SK-N-SH (cell line): Measurements from ENCODE around the gene NPAS3. TPM values are rescaled to one million over a fixed set of nuclear protein-coding genes. Genes with fewer than 3 reads are reported as not detected.

Experiments used
- CTCF ChIA-PET: fragments of 300-600, 350-600 bp; formaldehyde crosslinking; extraction: SDS; loops from one replicate; lab custom pipeline; 2021; lab: Yijun Ruan, JAX
- POLR2A ChIA-PET: fragments of 350-600 bp; sonication (Branson Sonifier 250); formaldehyde crosslinking; extraction: SDS; loops from one replicate; lab custom pipeline; 2020; ENCODE audit warnings: antibody characterized with exemption, inconsistent platforms; lab: Yijun Ruan, JAX
- DNase-seq: peaks from one replicate; pipeline ENCODE4 v3.0.0; 2012
- H2AFZ ChIP-seq: fragments of 200-600 bp; sonication (generic); 2 replicates; pipeline ENCODE4 v1.8.1; 2016; ENCODE audit warnings: antibody characterized with exemption, mild to moderate bottlenecking, low read depth
- H3F3A ChIP-seq: fragments of 200-600 bp; sonication (generic); replicated peaks from 2 replicates; pipeline ENCODE3; 2016; ENCODE audit warnings: antibody characterized with exemption, mild to moderate bottlenecking; ENCODE audit not compliant: insufficient read depth
- H3K27ac ChIP-seq, 2 experiments: fragments of 200-500 bp in 1 of 2; fragments of 200-600 bp in 1 of 2; sonication (Bioruptor generic) in 1 of 2; sonication (generic), shearing (Covaris generic) in 1 of 2; 2 replicates each; pipeline versions ENCODE4 v1.5.1 to v1.6.1; 2014 to 2016; ENCODE audit warnings: low read depth in 2 of 2, inconsistent platforms in 1 of 2, low read length in 1 of 2, mild to moderate bottlenecking in 1 of 2, mixed read lengths in 1 of 2
- H3K27me3 ChIP-seq: fragments of 200-600 bp; sonication (generic), shearing (Covaris generic); 2 replicates; pipeline ENCODE4 v1.6.1; 2016; ENCODE audit warnings: mixed run types; ENCODE audit not compliant: insufficient read depth
- H3K36me3 ChIP-seq, 2 experiments: fragments of 200-500 bp in 1 of 2; fragments of 200-600 bp in 1 of 2; sonication (Bioruptor generic) in 1 of 2; sonication (generic) in 1 of 2; replicated peaks in 1 of 2; 2 replicates each; pipeline versions ENCODE3 to v1.5.1; 2014 to 2016; ENCODE audit warnings: low read length in 1 of 2, mild to moderate bottlenecking in 1 of 2; ENCODE audit not compliant: insufficient read depth in 2 of 2, control insufficient read depth in 1 of 2
- H3K4me1 ChIP-seq, 2 experiments: fragments of 200-500 bp in 1 of 2; fragments of 200-600 bp in 1 of 2; sonication (Bioruptor generic) in 1 of 2; sonication (generic), shearing (Covaris generic) in 1 of 2; 2 replicates each; pipeline versions ENCODE4 v1.5.1 to v1.6.1; 2014 to 2016; ENCODE audit warnings: low read depth in 1 of 2, low read length in 1 of 2, mixed run types in 1 of 2; ENCODE audit not compliant: insufficient read depth in 2 of 2, control insufficient read depth in 1 of 2
- H3K4me2 ChIP-seq: fragments of 200-600 bp; sonication (generic), shearing (Covaris generic); 2 replicates; pipeline ENCODE4 v1.6.1; 2017; ENCODE audit warnings: mixed run types
- H3K4me3 ChIP-seq, 2 experiments: fragments of 200-500 bp in 1 of 2; fragments of 200-600 bp in 1 of 2; sonication (Bioruptor generic) in 1 of 2; sonication (generic), shearing (Covaris generic) in 1 of 2; 2 replicates each; pipeline versions ENCODE4 v1.5.1 to v1.8.1; 2014 to 2016; ENCODE audit warnings: low read depth in 2 of 2, inconsistent platforms in 1 of 2, low read length in 1 of 2, mild to moderate bottlenecking in 1 of 2, mixed read lengths in 1 of 2, moderate library complexity in 1 of 2
- H3K79me2 ChIP-seq: fragments of 200-600 bp; sonication (generic); 2 replicates; pipeline ENCODE4 v1.8.1; 2017; ENCODE audit warnings: mild to moderate bottlenecking; ENCODE audit not compliant: insufficient read depth
- H3K9ac ChIP-seq: fragments of 200-600 bp; sonication (generic); 2 replicates; pipeline ENCODE4 v1.6.1; 2017; ENCODE audit warnings: mixed run types
- H3K9me2 ChIP-seq: fragments of 200-600 bp; sonication (generic); 2 replicates; pipeline ENCODE4 v1.6.1; 2017; ENCODE audit warnings: mixed run types
- H3K9me3 ChIP-seq: fragments of 200-600 bp; sonication (generic); 2 replicates; pipeline ENCODE4 v1.6.1; 2017; ENCODE audit warnings: mixed run types, mild to moderate bottlenecking, moderate library complexity
- H4K20me1 ChIP-seq: fragments of 200-600 bp; sonication (generic); 2 replicates; pipeline ENCODE4 v1.6.1; 2017; ENCODE audit warnings: mild to moderate bottlenecking, mixed run types; ENCODE audit not compliant: insufficient read depth
- CHD2 ChIP-seq: fragments of 150-350 bp; IDR thresholded peaks from 2 replicates; pipeline ENCODE4 v1.6.1; 2018; ENCODE audit warnings: low read length; ENCODE audit not compliant: partially characterized antibody
- EZH2phosphoT487 ChIP-seq: fragments of 200-600 bp; sonication (generic); IDR thresholded peaks from 2 replicates; pipeline ENCODE4 v1.6.1; 2017; ENCODE audit warnings: low read depth, mixed run types, mild to moderate bottlenecking, antibody characterized with exemption, moderate library complexity, borderline replicate concordance
- FOXJ3 ChIP-seq: sonication (generic); formaldehyde crosslinking; IDR thresholded peaks from 2 replicates; pipeline ENCODE4 v1.5.1; 2020; ENCODE audit warnings: mild to moderate bottlenecking, missing genetic modification reagents
- GABPA ChIP-seq: IDR thresholded peaks from 2 replicates; pipeline ENCODE4 v1.4.0; 2012; ENCODE audit warnings: low read depth, mild to moderate bottlenecking
- GATA2 ChIP-seq: sonication (generic); formaldehyde crosslinking; IDR thresholded peaks from 2 replicates; pipeline ENCODE4 v1.5.0; 2020; ENCODE audit warnings: mild to moderate bottlenecking, missing genetic modification reagents
- MEF2A ChIP-seq: IDR thresholded peaks from 2 replicates; pipeline ENCODE4 v1.4.0; 2012; ENCODE audit warnings: low read depth, borderline replicate concordance
- NFIC ChIP-seq: IDR thresholded peaks from 2 replicates; pipeline ENCODE4 v1.4.0; 2012; ENCODE audit warnings: borderline replicate concordance
- RAD21 ChIP-seq: IDR thresholded peaks from 2 replicates; pipeline ENCODE4 v1.6.1; 2012; ENCODE audit warnings: mild to moderate bottlenecking, low read length
- RCOR1 ChIP-seq: fragments of 150-350 bp; IDR thresholded peaks from 2 replicates; pipeline ENCODE4 v1.6.1; 2017; ENCODE audit warnings: antibody characterized with exemption, low read length
- RFX5 ChIP-seq: IDR thresholded peaks from 2 replicates; pipeline ENCODE4 v1.6.1; 2012; ENCODE audit warnings: mild to moderate bottlenecking, improper control_type of control experiment, low read length
- SIN3A ChIP-seq: IDR thresholded peaks from 2 replicates; pipeline ENCODE4 v1.6.1; 2012; ENCODE audit warnings: low read depth, mild to moderate bottlenecking, low read length, moderate library complexity, borderline replicate concordance
- TCF12 ChIP-seq: IDR thresholded peaks from 2 replicates; pipeline ENCODE4 v1.4.0; 2012
- YY1 ChIP-seq: IDR thresholded peaks from 2 replicates; pipeline ENCODE4 v1.4.0; 2012; ENCODE audit warnings: low read depth, mild to moderate bottlenecking
- WGBS: methylation state at CpG from one replicate; pipeline ENCODE4 v1.1.6; 2017; ENCODE audit warnings: low lambda C conversion rate; 5-methylcytosine and 5-hydroxymethylcytosine counted together
- polyA plus RNA-seq, 3 experiments: library from polyadenylated mRNA; depleted of rRNA; stranded (reverse); fragments of >200 nt; gene quantifications; 2 replicates each; pipeline ENCODE4 v1.2.3, GENCODE V29; 2012
- TF ChIP-seq, protein P1 (sequence below): fragments of 200-600 bp; sonication (generic); IDR thresholded peaks from 2 replicates; pipeline ENCODE4 v1.6.1; 2017; ENCODE audit warnings: antibody characterized with exemption, mild to moderate bottlenecking, moderate library complexity
- TF ChIP-seq, protein P2 (sequence below): fragments of 150-350 bp; IDR thresholded peaks from 2 replicates; pipeline ENCODE4 v1.6.1; 2017; ENCODE audit warnings: antibody characterized with exemption, low read length, low read depth, borderline replicate concordance
- TF ChIP-seq, protein P3 (sequence below): IDR thresholded peaks from 2 replicates; pipeline ENCODE4; 2012
- TF ChIP-seq, protein P4 (sequence below): IDR thresholded peaks from 2 replicates; pipeline ENCODE4 v1.4.0; 2012; ENCODE audit warnings: low read depth, borderline replicate concordance
- TF ChIP-seq, protein P5 (sequence below): IDR thresholded peaks from 2 replicates; pipeline ENCODE4 v1.6.1; 2012; ENCODE audit warnings: mild to moderate bottlenecking, low read depth, low read length, moderate library complexity

Gene NPAS3
- polyA plus RNA-seq, 1 of the 3 experiments (the other 2 are of a cell fraction): 4.3 TPM

DNA sequence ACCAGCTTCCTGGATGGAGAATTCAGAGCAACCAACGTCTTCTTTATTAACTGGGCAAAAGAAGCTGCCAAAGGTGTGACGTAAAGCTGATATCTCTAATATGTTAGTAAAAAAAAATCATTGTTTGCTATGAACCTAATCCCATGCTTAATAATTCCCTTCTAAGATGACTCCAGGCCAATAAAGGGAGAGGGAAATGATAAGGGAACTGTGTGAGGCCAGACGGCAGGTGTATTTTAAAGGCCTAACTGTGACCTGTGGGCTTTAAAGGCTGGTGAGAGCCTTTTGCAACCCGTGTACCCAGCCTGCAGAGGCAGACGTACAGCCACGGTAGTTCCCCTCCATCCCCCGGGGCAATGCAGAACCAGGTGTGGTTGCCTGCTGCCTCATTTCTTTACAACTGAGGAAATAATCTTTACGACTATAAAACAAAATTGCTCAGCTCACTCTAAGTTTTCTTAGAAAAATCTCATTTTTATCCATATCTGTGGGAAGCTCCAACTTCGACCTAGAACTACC lies 641.6 kb downstream of the NPAS3 start:
- ChIA-PET POLR2A (no interaction called here), CTCF (interaction anchor here (1.2 kb wide), 2 partner anchors 24 to 213 kb away, joined by 3 to 4 read pairs; no protein-coding TSS in a partner anchor)
- Histone ChIP-seq H3K9me2 (no peaks in the 10 kb centered on the region), H3K27ac (no peak overlapping the region), H3K79me2 (no peaks in the 10 kb centered on the region), H2AFZ (no peak overlapping the region), H3K4me3 (no peak overlapping the region), H3K36me3 (peaks cover 0 to 4% of the 10 kb centered on the region in 2 experiments), H3K4me2 (no peak overlapping the region), H3F3A (no peaks in the 10 kb centered on the region), H3K9me3 (no peaks in the 10 kb centered on the region), H4K20me1 (no peaks in the 10 kb centered on the region), H3K4me1 (no peaks in the 10 kb centered on the region; a peak in 1 of 4 replicates), H3K9ac (no peak overlapping the region), H3K27me3 (no peaks in the 10 kb centered on the region)
- 89% methylated on average over 9 of the region's 9 CpGs for WGBS
- DNase-seq: no peak
- TF ChIP-seq CHD2: no peak
- TF ChIP-seq, protein P1, sequence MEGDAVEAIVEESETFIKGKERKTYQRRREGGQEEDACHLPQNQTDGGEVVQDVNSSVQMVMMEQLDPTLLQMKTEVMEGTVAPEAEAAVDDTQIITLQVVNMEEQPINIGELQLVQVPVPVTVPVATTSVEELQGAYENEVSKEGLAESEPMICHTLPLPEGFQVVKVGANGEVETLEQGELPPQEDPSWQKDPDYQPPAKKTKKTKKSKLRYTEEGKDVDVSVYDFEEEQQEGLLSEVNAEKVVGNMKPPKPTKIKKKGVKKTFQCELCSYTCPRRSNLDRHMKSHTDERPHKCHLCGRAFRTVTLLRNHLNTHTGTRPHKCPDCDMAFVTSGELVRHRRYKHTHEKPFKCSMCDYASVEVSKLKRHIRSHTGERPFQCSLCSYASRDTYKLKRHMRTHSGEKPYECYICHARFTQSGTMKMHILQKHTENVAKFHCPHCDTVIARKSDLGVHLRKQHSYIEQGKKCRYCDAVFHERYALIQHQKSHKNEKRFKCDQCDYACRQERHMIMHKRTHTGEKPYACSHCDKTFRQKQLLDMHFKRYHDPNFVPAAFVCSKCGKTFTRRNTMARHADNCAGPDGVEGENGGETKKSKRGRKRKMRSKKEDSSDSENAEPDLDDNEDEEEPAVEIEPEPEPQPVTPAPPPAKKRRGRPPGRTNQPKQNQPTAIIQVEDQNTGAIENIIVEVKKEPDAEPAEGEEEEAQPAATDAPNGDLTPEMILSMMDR: no peak
- TF ChIP-seq EZH2phosphoT487: no peak
- no peak for TF ChIP-seq RFX5
- no peak for TF ChIP-seq GABPA
- no peak for TF ChIP-seq TCF12
- no peak for TF ChIP-seq YY1
- no peak for TF ChIP-seq RAD21

DNA sequence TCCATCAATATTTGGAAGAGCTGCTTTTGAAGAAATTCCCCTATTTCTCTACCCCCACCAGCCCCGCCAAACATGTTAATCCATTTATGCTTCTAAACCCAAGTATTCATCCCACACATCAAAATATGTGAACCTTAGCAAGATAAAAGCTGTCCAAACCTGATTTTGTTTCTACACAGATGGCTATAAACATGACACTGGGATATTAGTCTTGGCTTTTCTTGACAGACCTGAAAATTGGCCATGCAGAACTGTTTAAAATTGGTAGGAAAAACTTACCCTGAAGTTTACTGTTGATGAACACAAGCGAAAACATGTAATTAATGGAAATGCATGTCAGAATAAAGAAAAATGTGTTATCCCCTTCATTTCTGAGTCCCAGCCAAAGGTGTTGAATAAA lies 642.2 kb downstream of the NPAS3 start:
- WGBS: 88% methylated on average over 2 of the region's 2 CpGs
- DNase-seq: no peak
- TF ChIP-seq YY1 (no peak), MEF2A (no peak), RFX5 (no peak), TCF12 (no peak), RCOR1 (no peak), GATA2 (CRISPR knock-in tag) (no peak), SIN3A (no peak), NFIC (no peak), FOXJ3 (CRISPR knock-in tag) (no peak)
- TF ChIP-seq, protein P2, sequence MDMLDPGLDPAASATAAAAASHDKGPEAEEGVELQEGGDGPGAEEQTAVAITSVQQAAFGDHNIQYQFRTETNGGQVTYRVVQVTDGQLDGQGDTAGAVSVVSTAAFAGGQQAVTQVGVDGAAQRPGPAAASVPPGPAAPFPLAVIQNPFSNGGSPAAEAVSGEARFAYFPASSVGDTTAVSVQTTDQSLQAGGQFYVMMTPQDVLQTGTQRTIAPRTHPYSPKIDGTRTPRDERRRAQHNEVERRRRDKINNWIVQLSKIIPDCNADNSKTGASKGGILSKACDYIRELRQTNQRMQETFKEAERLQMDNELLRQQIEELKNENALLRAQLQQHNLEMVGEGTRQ: no peak
- TF ChIP-seq, protein P3, sequence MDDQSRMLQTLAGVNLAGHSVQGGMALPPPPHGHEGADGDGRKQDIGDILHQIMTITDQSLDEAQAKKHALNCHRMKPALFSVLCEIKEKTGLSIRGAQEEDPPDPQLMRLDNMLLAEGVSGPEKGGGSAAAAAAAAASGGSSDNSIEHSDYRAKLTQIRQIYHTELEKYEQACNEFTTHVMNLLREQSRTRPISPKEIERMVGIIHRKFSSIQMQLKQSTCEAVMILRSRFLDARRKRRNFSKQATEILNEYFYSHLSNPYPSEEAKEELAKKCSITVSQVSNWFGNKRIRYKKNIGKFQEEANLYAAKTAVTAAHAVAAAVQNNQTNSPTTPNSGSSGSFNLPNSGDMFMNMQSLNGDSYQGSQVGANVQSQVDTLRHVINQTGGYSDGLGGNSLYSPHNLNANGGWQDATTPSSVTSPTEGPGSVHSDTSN: no peak
- TF ChIP-seq, protein P4, sequence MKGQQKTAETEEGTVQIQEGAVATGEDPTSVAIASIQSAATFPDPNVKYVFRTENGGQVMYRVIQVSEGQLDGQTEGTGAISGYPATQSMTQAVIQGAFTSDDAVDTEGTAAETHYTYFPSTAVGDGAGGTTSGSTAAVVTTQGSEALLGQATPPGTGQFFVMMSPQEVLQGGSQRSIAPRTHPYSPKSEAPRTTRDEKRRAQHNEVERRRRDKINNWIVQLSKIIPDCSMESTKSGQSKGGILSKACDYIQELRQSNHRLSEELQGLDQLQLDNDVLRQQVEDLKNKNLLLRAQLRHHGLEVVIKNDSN: no peak
- TF ChIP-seq, protein P5, sequence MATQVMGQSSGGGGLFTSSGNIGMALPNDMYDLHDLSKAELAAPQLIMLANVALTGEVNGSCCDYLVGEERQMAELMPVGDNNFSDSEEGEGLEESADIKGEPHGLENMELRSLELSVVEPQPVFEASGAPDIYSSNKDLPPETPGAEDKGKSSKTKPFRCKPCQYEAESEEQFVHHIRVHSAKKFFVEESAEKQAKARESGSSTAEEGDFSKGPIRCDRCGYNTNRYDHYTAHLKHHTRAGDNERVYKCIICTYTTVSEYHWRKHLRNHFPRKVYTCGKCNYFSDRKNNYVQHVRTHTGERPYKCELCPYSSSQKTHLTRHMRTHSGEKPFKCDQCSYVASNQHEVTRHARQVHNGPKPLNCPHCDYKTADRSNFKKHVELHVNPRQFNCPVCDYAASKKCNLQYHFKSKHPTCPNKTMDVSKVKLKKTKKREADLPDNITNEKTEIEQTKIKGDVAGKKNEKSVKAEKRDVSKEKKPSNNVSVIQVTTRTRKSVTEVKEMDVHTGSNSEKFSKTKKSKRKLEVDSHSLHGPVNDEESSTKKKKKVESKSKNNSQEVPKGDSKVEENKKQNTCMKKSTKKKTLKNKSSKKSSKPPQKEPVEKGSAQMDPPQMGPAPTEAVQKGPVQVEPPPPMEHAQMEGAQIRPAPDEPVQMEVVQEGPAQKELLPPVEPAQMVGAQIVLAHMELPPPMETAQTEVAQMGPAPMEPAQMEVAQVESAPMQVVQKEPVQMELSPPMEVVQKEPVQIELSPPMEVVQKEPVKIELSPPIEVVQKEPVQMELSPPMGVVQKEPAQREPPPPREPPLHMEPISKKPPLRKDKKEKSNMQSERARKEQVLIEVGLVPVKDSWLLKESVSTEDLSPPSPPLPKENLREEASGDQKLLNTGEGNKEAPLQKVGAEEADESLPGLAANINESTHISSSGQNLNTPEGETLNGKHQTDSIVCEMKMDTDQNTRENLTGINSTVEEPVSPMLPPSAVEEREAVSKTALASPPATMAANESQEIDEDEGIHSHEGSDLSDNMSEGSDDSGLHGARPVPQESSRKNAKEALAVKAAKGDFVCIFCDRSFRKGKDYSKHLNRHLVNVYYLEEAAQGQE: no peak

More for the DNA sequence above, 642.2 kb downstream of the NPAS3 start:
- no peaks in the 10 kb centered on the region for H3F3A ChIP-seq
- POLR2A ChIA-PET: no interaction called here
- H3K4me1 ChIP-seq: no peaks in the 10 kb centered on the region; a peak in 1 of 4 replicates
- H3K4me2 ChIP-seq: no peak overlapping the region
- no peaks in the 10 kb centered on the region for H3K79me2 ChIP-seq
- no peaks in the 10 kb centered on the region for H3K27me3 ChIP-seq
- no peaks in the 10 kb centered on the region for H4K20me1 ChIP-seq
- H3K27ac ChIP-seq: no peak overlapping the region
- H3K9ac ChIP-seq: no peak overlapping the region
- H3K9me2 ChIP-seq: no peaks in the 10 kb centered on the region
- CTCF ChIA-PET: interaction anchor here (1.2 kb wide), 2 partner anchors 23 to 212 kb away, joined by 3 to 4 read pairs; no protein-coding TSS in a partner anchor
- no peaks in the 10 kb centered on the region for H3K9me3 ChIP-seq
- no peak overlapping the region for H3K4me3 ChIP-seq
- peaks cover 0 to 4% of the 10 kb centered on the region in 2 experiments for H3K36me3 ChIP-seq
- no peak overlapping the region for H2AFZ ChIP-seq
